ENCODE measurements around the gene PRXL2C.
A peak's percentile ranks its signal among the peaks of the same experiment; 100 is the strongest.

Gene PRXL2C

GRCh38 chr9:96611302-96611701 is 43.8 kb downstream of the PRXL2C start:
- peaks cover 29% of the 10 kb centered on the region for H3K79me2 ChIP-seq (ENCODE audit: control insufficient read depth, insufficient read depth, low read length, unreplicated experiment)
- peak overlapping the region; percentile 28 for H2AFZ ChIP-seq (ENCODE audit: low read length, unreplicated experiment)
- peak overlapping the region; percentile 76 for H3K27ac ChIP-seq (ENCODE audit: low read depth, low read length)
- peak overlapping the region; percentile 58 for H3K4me3 ChIP-seq (ENCODE audit: low read depth, low read length)
- no peaks in the 10 kb centered on the region for H3K27me3 ChIP-seq (ENCODE audit: insufficient read depth, low read length)
- no peaks in the 10 kb centered on the region for H3K36me3 ChIP-seq (ENCODE audit: insufficient read depth, low read length)
- H3K4me1 ChIP-seq (ENCODE audit: control insufficient read depth, insufficient read depth, low read length, unreplicated experiment): peaks cover 38% of the 10 kb centered on the region

- Histone ChIP-seq H3K27me3 (ENCODE audit: insufficient read depth, low read length) (no peaks in the 10 kb centered on the region), H3K27ac (ENCODE audit: low read depth, low read length) (no peak overlapping the region), H3K4me1 (ENCODE audit: control insufficient read depth, insufficient read depth, low read length, unreplicated experiment) (peaks cover 39% of the 10 kb centered on the region), H3K4me3 (ENCODE audit: low read depth, low read length) (no peak overlapping the region), H3K36me3 (ENCODE audit: insufficient read depth, low read length) (no peaks in the 10 kb centered on the region), H2AFZ (ENCODE audit: low read length, unreplicated experiment) (no peak overlapping the region), H3K79me2 (ENCODE audit: control insufficient read depth, insufficient read depth, low read length, unreplicated experiment) (peaks cover 23% of the 10 kb centered on the region)
These were observed 45.4 kb downstream of the PRXL2C start for GRCh38 chr9:96609732-96610131.

DNA sequence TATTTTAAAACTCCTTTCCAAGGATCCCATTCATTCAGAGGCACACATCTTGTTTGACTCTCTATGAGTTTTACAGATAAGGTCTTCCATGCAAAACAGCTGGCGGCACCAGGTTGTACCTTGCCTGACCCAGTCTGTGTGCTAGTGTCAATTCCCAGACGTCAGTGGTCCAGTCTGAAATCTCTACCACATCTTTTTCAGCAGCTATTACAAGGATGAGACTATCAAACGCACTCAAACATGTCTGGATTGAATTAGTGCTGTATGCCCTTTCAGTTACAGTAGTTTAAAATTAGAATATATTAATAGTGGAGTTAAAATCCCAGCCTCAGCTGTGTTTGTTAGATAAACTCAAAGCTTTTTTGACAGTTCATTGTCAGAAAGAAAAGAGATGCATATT is 47.1 kb downstream of the PRXL2C start:
- Histone ChIP-seq H3K4me1 (ENCODE audit: control insufficient read depth, insufficient read depth, low read length, unreplicated experiment) (peaks cover 26% of the 10 kb centered on the region), H3K27ac (ENCODE audit: low read depth, low read length) (no peak overlapping the region), H3K36me3 (ENCODE audit: insufficient read depth, low read length) (no peaks in the 10 kb centered on the region), H3K4me3 (ENCODE audit: low read depth, low read length) (no peak overlapping the region), H2AFZ (ENCODE audit: low read length, unreplicated experiment) (no peak overlapping the region), H3K79me2 (ENCODE audit: control insufficient read depth, insufficient read depth, low read length, unreplicated experiment) (peaks cover 17% of the 10 kb centered on the region), H3K27me3 (ENCODE audit: insufficient read depth, low read length) (no peaks in the 10 kb centered on the region)

DNA sequence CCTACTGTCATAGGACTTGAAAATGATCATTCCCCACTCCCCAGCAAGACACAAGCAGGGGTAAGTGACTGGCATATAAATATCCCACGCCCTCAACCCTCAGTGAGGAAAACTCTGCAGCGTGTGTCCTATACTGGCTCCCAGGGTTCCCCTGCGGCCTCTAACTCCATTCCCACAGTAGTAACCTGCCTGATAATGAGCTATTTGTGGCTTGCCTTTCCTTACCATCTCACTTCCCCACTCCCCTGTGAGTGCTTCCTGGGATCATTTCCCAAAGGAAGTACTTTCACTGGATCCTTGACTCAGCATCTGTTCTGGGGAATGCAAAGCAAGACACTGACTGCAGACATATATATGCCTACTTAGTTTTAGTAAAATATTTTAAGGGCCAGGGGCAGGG is 49.8 kb downstream of the PRXL2C start:
- Histone ChIP-seq H3K4me3 (ENCODE audit: low read depth, low read length) (no peak overlapping the region), H3K79me2 (ENCODE audit: control insufficient read depth, insufficient read depth, low read length, unreplicated experiment) (peaks cover 9% of the 10 kb centered on the region), H3K4me1 (ENCODE audit: control insufficient read depth, insufficient read depth, low read length, unreplicated experiment) (peaks cover 9% of the 10 kb centered on the region), H3K36me3 (ENCODE audit: insufficient read depth, low read length) (no peaks in the 10 kb centered on the region), H3K27me3 (ENCODE audit: insufficient read depth, low read length) (no peaks in the 10 kb centered on the region), H2AFZ (ENCODE audit: low read length, unreplicated experiment) (no peak overlapping the region), H3K27ac (ENCODE audit: low read depth, low read length) (no peak overlapping the region)

- peaks cover 4% of the 10 kb centered on the region for H3K79me2 ChIP-seq (ENCODE audit: control insufficient read depth, insufficient read depth, low read length, unreplicated experiment)
- H3K36me3 ChIP-seq (ENCODE audit: insufficient read depth, low read length): no peaks in the 10 kb centered on the region
- peak overlapping the region; percentile 48 for H3K4me3 ChIP-seq (ENCODE audit: low read depth, low read length)
- H3K27me3 ChIP-seq (ENCODE audit: insufficient read depth, low read length): no peaks in the 10 kb centered on the region
- H2AFZ ChIP-seq (ENCODE audit: low read length, unreplicated experiment): peak overlapping the region; percentile 57
- peak overlapping the region; percentile 31 for H3K27ac ChIP-seq (ENCODE audit: low read depth, low read length)
- peaks cover 9% of the 10 kb centered on the region for H3K4me1 ChIP-seq (ENCODE audit: control insufficient read depth, insufficient read depth, low read length, unreplicated experiment)
These were observed 51.2 kb downstream of the PRXL2C start for GRCh38 chr9:96604004-96604319.

GRCh38 chr9:96603305-96604003 is 51.7 kb downstream of the PRXL2C start:
- Histone ChIP-seq H3K36me3 (ENCODE audit: insufficient read depth, low read length) (no peaks in the 10 kb centered on the region), H3K4me1 (ENCODE audit: control insufficient read depth, insufficient read depth, low read length, unreplicated experiment) (peaks cover 9% of the 10 kb centered on the region), H3K27me3 (ENCODE audit: insufficient read depth, low read length) (no peaks in the 10 kb centered on the region), H2AFZ (ENCODE audit: low read length, unreplicated experiment) (peak overlapping the region; percentile 57), H3K79me2 (ENCODE audit: control insufficient read depth, insufficient read depth, low read length, unreplicated experiment) (peaks cover 4% of the 10 kb centered on the region), H3K4me3 (ENCODE audit: low read depth, low read length) (peak overlapping the region; percentile 48), H3K27ac (ENCODE audit: low read depth, low read length) (peak overlapping the region; percentile 31)

DNA sequence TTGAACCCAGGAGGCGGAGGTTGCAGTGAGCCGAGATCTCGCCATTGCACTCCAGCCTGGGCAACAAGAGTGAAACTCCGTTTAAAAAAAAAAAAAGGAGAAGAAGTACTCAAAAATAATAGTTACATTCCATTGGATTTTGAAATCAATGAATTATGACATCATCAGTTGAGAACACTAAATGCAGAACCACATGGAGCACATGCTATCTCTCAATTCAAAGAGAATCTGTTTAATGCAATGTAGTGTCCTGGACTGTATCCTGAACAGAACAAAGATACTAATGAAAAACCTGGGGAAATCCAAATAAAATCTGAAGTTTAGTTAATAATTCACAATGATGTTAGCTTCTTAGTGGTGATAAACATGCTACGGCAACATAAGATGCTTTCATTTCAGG is 55.8 kb downstream of the PRXL2C start:
- H3K79me2 ChIP-seq (ENCODE audit: control insufficient read depth, insufficient read depth, low read length, unreplicated experiment): peaks cover 4% of the 10 kb centered on the region
- H3K27me3 ChIP-seq (ENCODE audit: insufficient read depth, low read length): no peaks in the 10 kb centered on the region
- no peak overlapping the region for H3K27ac ChIP-seq (ENCODE audit: low read depth, low read length)
- no peak overlapping the region for H3K4me3 ChIP-seq (ENCODE audit: low read depth, low read length)
- peaks cover 4% of the 10 kb centered on the region for H3K4me1 ChIP-seq (ENCODE audit: control insufficient read depth, insufficient read depth, low read length, unreplicated experiment)
- peaks cover 3% of the 10 kb centered on the region; the same call in 1 of the 2 replicates for H3K36me3 ChIP-seq (ENCODE audit: insufficient read depth, low read length)
- H2AFZ ChIP-seq (ENCODE audit: low read length, unreplicated experiment): no peak overlapping the region

GRCh38 chr9:96596601-96597111 is 58.5 kb downstream of the PRXL2C start:
- H3K79me2 ChIP-seq (ENCODE audit: control insufficient read depth, insufficient read depth, low read length, unreplicated experiment): no peaks in the 10 kb centered on the region
- H3K36me3 ChIP-seq (ENCODE audit: insufficient read depth, low read length): peaks cover 3% of the 10 kb centered on the region; the same call in 1 of the 2 replicates
- H3K27ac ChIP-seq (ENCODE audit: low read depth, low read length): no peak overlapping the region
- H3K4me3 ChIP-seq (ENCODE audit: low read depth, low read length): no peak overlapping the region
- H3K4me1 ChIP-seq (ENCODE audit: control insufficient read depth, insufficient read depth, low read length, unreplicated experiment): no peaks in the 10 kb centered on the region
- no peaks in the 10 kb centered on the region for H3K27me3 ChIP-seq (ENCODE audit: insufficient read depth, low read length)
- no peak overlapping the region for H2AFZ ChIP-seq (ENCODE audit: low read length, unreplicated experiment)

Measured in ACC112 (cell line).